GM12875 (cell line): ENCODE results near the gene FRMD4A.

Experiments used
- H3K4me3 ChIP-seq: one replicate; pipeline ENCODE4 v1.5.1; 2011; ENCODE audit warnings: low read depth, low read length, control low read depth
- TF ChIP-seq, protein P1 (sequence below): IDR thresholded peaks from 2 replicates; pipeline ENCODE4 v1.5.1; 2011; ENCODE audit warnings: low read depth, mild to moderate bottlenecking, control low read depth, inconsistent platforms, low read length, moderate library complexity, borderline replicate concordance; ENCODE audit not compliant: insufficient read depth

Gene FRMD4A

DNA sequence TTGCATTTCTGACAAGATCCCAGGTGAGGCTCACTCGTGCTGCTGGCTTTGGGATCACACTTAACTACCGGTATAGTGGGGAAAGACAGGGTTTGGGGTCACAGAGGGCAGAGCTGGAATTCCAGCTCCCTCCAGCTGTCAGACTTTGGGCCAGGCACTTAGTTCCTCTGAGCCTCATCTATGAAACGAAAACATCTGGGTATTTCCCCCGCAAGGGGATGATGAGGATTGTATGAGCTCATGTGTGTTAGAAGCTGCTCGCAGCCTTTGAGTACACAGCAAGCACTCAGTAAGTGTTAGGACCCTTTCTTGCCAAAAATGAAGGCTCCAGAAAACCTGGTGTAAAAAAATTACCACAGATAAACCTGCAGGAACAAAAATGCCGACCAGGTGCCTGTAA lies 677.9 kb downstream of the FRMD4A start:
- H3K4me3 ChIP-seq = no peak overlapping the region
- TF ChIP-seq, protein P1, sequence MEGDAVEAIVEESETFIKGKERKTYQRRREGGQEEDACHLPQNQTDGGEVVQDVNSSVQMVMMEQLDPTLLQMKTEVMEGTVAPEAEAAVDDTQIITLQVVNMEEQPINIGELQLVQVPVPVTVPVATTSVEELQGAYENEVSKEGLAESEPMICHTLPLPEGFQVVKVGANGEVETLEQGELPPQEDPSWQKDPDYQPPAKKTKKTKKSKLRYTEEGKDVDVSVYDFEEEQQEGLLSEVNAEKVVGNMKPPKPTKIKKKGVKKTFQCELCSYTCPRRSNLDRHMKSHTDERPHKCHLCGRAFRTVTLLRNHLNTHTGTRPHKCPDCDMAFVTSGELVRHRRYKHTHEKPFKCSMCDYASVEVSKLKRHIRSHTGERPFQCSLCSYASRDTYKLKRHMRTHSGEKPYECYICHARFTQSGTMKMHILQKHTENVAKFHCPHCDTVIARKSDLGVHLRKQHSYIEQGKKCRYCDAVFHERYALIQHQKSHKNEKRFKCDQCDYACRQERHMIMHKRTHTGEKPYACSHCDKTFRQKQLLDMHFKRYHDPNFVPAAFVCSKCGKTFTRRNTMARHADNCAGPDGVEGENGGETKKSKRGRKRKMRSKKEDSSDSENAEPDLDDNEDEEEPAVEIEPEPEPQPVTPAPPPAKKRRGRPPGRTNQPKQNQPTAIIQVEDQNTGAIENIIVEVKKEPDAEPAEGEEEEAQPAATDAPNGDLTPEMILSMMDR = no peak

DNA sequence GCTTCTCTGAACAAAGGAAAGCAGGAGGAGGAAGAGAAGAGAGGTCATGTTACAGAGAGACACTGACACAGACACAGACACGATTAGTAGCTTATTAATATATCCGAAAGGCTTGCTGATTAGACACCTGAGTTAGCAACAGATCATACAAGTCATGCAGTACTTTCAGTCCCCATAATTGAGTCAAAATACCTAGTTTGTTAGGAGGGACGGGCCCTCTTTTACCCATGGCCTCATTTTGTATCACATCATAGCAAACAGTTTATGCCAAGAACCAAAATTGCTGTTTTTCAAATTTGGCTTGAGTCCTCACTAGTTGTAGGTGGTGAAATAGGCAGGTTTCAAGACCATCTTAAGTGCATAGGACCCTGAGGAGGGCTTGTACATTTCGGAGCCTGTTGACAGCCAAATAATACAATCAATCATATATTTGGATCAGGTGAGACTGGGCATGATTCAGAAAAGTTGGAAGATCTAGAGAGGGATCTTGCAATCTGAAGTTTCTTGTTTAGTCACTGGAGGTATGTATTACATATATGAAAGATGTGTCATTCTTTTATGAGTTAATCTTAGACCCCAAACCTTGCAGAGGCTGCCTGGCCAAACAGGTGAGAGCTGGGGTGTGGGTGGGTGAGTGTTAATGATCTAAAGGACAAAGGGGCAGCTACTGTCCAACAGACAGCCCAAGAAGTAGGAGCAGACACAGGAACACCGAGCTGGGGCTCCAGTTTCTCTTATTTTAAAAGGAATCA lies 678.6 kb downstream of the FRMD4A start:
- no peak overlapping the region for H3K4me3 ChIP-seq
- TF ChIP-seq, protein P1 = no peak

DNA sequence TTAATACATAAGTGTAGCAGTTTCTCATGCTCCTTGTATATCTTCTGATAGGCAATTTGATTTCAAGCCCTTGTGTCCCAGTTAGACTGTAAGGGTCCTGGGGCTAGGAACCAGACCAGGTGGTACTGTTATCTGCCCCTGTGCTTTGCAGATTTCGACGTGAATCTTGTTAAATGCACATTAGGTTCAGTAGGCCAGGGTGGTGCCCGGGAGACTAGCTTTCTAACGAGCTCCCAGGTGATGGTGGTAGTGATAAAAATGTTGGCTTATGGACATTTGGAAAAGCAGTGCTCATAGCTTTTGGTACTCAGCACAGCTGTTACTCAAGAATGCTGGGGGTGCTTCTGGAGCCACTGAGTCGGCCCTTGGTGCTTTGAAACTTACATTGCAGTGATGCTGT lies 679.8 kb downstream of the FRMD4A start:
- H3K4me3 ChIP-seq = no peak overlapping the region
- TF ChIP-seq, protein P1 = no peak

DNA sequence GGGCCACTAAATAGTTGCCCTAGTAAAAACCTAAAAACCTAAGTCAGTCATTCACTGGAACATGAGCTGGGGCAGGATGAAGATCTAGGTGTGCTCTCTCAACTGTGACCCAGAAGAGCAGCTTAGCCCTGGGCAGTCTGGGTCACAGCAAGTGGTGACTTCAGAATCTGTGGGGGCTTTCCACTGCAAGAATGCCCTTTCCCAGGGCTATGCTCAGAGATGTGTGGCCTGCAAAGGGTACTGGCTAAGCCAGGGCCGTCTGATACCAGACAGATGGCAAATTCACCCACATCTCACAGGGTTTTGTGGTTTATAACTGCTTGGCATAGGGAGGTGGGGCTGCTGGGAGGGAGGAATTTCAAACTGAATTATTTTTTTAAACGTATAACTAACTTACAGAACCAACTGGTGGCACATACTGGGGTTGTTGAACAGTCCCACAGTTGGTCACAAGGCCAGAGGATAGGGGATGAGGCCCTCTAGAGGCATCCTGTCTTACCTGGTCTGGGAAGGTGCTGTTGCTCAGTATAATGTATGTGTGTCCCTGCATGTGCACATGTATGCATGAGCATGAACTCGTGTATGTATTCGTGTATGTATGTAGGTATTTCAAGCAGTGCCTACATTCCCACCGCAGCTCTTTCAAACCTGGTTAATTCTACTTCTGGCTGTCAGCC lies 680.7 kb downstream of the FRMD4A start:
- H3K4me3 ChIP-seq = no peak overlapping the region
- TF ChIP-seq, protein P1 = no peak

DNA sequence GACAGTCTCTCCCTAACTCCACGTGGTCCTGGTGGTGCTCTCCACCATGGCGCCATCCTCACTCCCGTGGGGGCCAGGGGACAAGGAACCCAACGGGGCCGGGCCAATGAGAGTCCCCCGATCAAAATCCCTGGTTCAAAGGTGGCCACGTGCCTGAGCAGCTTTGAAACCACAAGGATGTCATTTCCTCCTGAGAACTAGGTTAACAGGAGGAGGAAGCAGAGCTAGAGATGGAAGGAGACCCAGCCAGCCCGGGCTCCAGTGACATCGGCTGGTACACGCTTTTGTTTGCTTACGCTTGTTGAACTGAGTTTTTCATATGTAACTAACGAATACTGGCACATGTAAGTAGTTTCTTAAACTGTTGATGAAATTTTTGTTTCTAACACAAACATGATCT lies 682.3 kb downstream of the FRMD4A start:
- no peak overlapping the region for H3K4me3 ChIP-seq
- TF ChIP-seq, protein P1 = no peak

DNA sequence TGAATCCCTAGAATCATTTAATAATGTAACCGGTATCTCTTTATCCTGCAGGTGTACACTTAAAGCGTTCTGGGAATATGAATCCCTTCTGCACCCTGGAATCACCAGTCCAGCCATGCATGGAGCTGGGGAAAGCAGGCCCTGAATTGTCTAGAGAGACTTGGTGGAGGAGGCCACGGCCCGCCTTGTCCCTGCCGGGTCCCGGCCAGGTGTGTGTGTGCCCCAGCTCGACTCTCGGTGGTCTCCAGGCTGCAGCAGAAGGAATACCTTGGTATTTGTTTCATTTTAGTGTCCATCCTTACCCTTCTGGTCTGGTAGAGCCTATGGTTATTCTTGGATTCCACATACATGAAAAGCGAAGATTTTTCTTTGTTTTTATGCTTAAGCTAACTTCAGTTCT lies 685.9 kb downstream of the FRMD4A start:
- TF ChIP-seq, protein P1 = no peak
- H3K4me3 ChIP-seq = no peak overlapping the region

DNA sequence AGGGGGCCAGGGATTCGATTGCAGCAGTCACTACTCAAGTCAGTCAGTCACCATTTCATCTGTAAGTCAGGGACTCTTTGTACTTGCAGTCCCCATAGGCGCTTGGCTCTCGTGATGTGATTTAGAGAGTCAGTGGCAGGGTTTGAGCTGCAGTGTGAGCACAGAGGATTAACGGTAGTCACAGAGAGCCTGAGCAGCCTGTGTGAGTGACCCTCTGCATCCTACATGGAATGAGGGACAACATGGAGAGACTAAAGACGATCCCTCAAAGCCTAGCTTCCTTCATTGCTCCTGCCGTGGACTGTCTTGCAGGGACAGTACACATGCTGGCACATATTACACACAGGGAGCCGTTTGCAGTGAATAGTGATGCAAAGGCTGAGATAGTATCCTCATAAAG lies 687.7 kb downstream of the FRMD4A start:
- H3K4me3 ChIP-seq = no peak overlapping the region
- TF ChIP-seq, protein P1 = no peak
